HUES6 (cell line): ENCODE data around the gene COLEC12.

ENCODE experiments used
- H3K27ac ChIP-seq: 2 replicates; pipeline ENCODE4 v1.7.0; 2013; ENCODE audit warnings: low read depth, mild to moderate bottlenecking, low read length, inconsistent platforms
- H3K27me3 ChIP-seq: 2 replicates; pipeline ENCODE4 v1.6.1; 2013; ENCODE audit warnings: low read length; ENCODE audit not compliant: control insufficient read depth, insufficient read depth
- H3K36me3 ChIP-seq: 2 replicates; pipeline ENCODE4 v1.6.1; 2013; ENCODE audit warnings: low read length; ENCODE audit not compliant: control insufficient read depth, insufficient read depth
- H3K4me1 ChIP-seq: 2 replicates; pipeline ENCODE4 v1.6.1; 2013; ENCODE audit warnings: low read length; ENCODE audit not compliant: control insufficient read depth, insufficient read depth
- H3K4me3 ChIP-seq: 2 replicates; pipeline ENCODE4 v1.5.1; 2013; ENCODE audit warnings: low read depth, low read length
- H3K9ac ChIP-seq: one replicate; pipeline ENCODE4 v1.6.1; 2013; ENCODE audit warnings: mild to moderate bottlenecking, low read length
- H3K9me3 ChIP-seq: 2 replicates; pipeline ENCODE4 v1.6.1; 2013; ENCODE audit warnings: low read depth, low read length; ENCODE audit not compliant: control insufficient read depth, insufficient read depth

Gene COLEC12

GRCh38 chr18:383135-383534 lies 117.4 kb downstream of the COLEC12 start:
- no peak overlapping the region for H3K4me3 ChIP-seq
- no peak overlapping the region for H3K9ac ChIP-seq
- no peaks in the 10 kb centered on the region for H3K4me1 ChIP-seq
- H3K27me3 ChIP-seq = no peaks in the 10 kb centered on the region
- H3K27ac ChIP-seq = no peak overlapping the region
- no peaks in the 10 kb centered on the region for H3K9me3 ChIP-seq
- H3K36me3 ChIP-seq = no peaks in the 10 kb centered on the region

GRCh38 chr18:382423-382984 lies 118.0 kb downstream of the COLEC12 start:
- Histone ChIP-seq H3K27ac (no peak overlapping the region), H3K27me3 (no peaks in the 10 kb centered on the region), H3K4me1 (0 out of 2 replicates have a peak, but pooled peaks cover under 1% of the 10 kb centered on the region), H3K4me3 (no peak overlapping the region), H3K9ac (no peak overlapping the region), H3K9me3 (no peaks in the 10 kb centered on the region), H3K36me3 (no peaks in the 10 kb centered on the region)

GRCh38 chr18:379681-380330 lies 120.7 kb downstream of the COLEC12 start:
- Histone ChIP-seq H3K4me3 (no peak overlapping the region), H3K36me3 (no peaks in the 10 kb centered on the region), H3K9me3 (no peaks in the 10 kb centered on the region), H3K27me3 (no peaks in the 10 kb centered on the region), H3K4me1 (peaks cover 10% of the 10 kb centered on the region), H3K27ac (no peak overlapping the region), H3K9ac (no peak overlapping the region)

- Histone ChIP-seq H3K27me3 (no peaks in the 10 kb centered on the region), H3K4me1 (peaks cover 10% of the 10 kb centered on the region), H3K9ac (no peak overlapping the region)
Observed at GRCh38 chr18:378079-378478, 122.4 kb downstream of the COLEC12 start.

GRCh38 chr18:377088-377487 lies 123.4 kb downstream of the COLEC12 start:
- Histone ChIP-seq H3K36me3 (no peaks in the 10 kb centered on the region), H3K27me3 (no peaks in the 10 kb centered on the region), H3K4me1 (peaks cover 10% of the 10 kb centered on the region), H3K27ac (no peak overlapping the region), H3K4me3 (no peak overlapping the region), H3K9ac (no peak overlapping the region), H3K9me3 (no peaks in the 10 kb centered on the region)

More at GRCh38 chr18:378079-378478, 122.4 kb downstream of the COLEC12 start:
- H3K36me3 ChIP-seq = no peaks in the 10 kb centered on the region
- no peak overlapping the region for H3K4me3 ChIP-seq
- no peaks in the 10 kb centered on the region for H3K9me3 ChIP-seq
- no peak overlapping the region for H3K27ac ChIP-seq

GRCh38 chr18:376311-376710 lies 124.2 kb downstream of the COLEC12 start:
- Histone ChIP-seq H3K9ac (no peak overlapping the region), H3K27me3 (no peaks in the 10 kb centered on the region), H3K9me3 (no peaks in the 10 kb centered on the region), H3K4me3 (no peak overlapping the region), H3K36me3 (no peaks in the 10 kb centered on the region), H3K27ac (no peak overlapping the region), H3K4me1 (peaks cover 10% of the 10 kb centered on the region)

GRCh38 chr18:374721-375168 lies 125.8 kb downstream of the COLEC12 start:
- Histone ChIP-seq H3K36me3 (no peaks in the 10 kb centered on the region), H3K27ac (no peak overlapping the region), H3K9ac (no peak overlapping the region), H3K4me3 (no peak overlapping the region), H3K4me1 (peaks cover 10% of the 10 kb centered on the region), H3K9me3 (no peaks in the 10 kb centered on the region), H3K27me3 (no peaks in the 10 kb centered on the region)

- H3K4me3 ChIP-seq = no peak overlapping the region
- no peaks in the 10 kb centered on the region for H3K27me3 ChIP-seq
- H3K27ac ChIP-seq = no peak overlapping the region
- no peaks in the 10 kb centered on the region for H3K9me3 ChIP-seq
- peaks cover 10% of the 10 kb centered on the region for H3K4me1 ChIP-seq
- no peak overlapping the region for H3K9ac ChIP-seq
- H3K36me3 ChIP-seq = no peaks in the 10 kb centered on the region
Observed at GRCh38 chr18:373780-374179, 126.7 kb downstream of the COLEC12 start.

- Histone ChIP-seq H3K36me3 (no peaks in the 10 kb centered on the region), H3K9ac (no peak overlapping the region), H3K4me1 (peaks cover 5% of the 10 kb centered on the region), H3K27me3 (no peaks in the 10 kb centered on the region), H3K4me3 (no peak overlapping the region), H3K9me3 (no peaks in the 10 kb centered on the region), H3K27ac (no peak overlapping the region)
Observed at GRCh38 chr18:371609-371982, 128.9 kb downstream of the COLEC12 start.

GRCh38 chr18:370751-371608 lies 129.5 kb downstream of the COLEC12 start:
- no peaks in the 10 kb centered on the region for H3K27me3 ChIP-seq
- H3K9ac ChIP-seq = no peak overlapping the region
- H3K27ac ChIP-seq = no peak overlapping the region
- H3K4me3 ChIP-seq = no peak overlapping the region
- no peaks in the 10 kb centered on the region for H3K36me3 ChIP-seq
- H3K4me1 ChIP-seq = peaks cover 11% of the 10 kb centered on the region
- no peaks in the 10 kb centered on the region for H3K9me3 ChIP-seq
